SK-N-SH treated with all-trans-retinoic acid at 6 μM for 48 hours (cell line): ENCODE data around the gene PAPPA2.

Experiments used
- ATAC-seq: fragments of 200-7000 bp; cut with Tn5 transposase; 3 replicates; pipeline ENCODE4 v1.9.1; 2020; ENCODE audit warnings: mild to moderate bottlenecking, moderate library complexity
- ARNTL ChIP-seq: fragments of 450-650 bp; formaldehyde crosslinking; IDR thresholded peaks from 2 replicates; pipeline ENCODE4 v1.5.0; 2020; ENCODE audit warnings: low read depth, mild to moderate bottlenecking, moderate library complexity, borderline replicate concordance
- BACH2 ChIP-seq: fragments of 250-450 bp; sonication (Bioruptor Pico); IDR thresholded peaks from 2 replicates; pipeline ENCODE4 v1.9.0; 2021; ENCODE audit warnings: mild to moderate bottlenecking, borderline replicate concordance
- CSDC2 ChIP-seq: fragments of 250-450 bp; sonication (Bioruptor Pico); IDR thresholded peaks from 2 replicates; pipeline ENCODE4 v1.5.0; 2020; ENCODE audit warnings: mild to moderate bottlenecking, moderate library complexity
- ESRRG ChIP-seq: fragments of 250-450 bp; sonication (Bioruptor Pico); IDR thresholded peaks from 2 replicates; pipeline ENCODE4 v1.6.1; 2021; ENCODE audit warnings: mild to moderate bottlenecking
- GLIS3 ChIP-seq: fragments of 250-450 bp; sonication (Bioruptor Pico); IDR thresholded peaks from 2 replicates; pipeline ENCODE4 v1.5.0; 2020; ENCODE audit warnings: mild to moderate bottlenecking, moderate library complexity
- ISL1 ChIP-seq: fragments of 250-450 bp; sonication (Bioruptor Pico); IDR thresholded peaks from 2 replicates; pipeline ENCODE4 v2.1.2; 2022; ENCODE audit warnings: mild to moderate bottlenecking, moderate library complexity
- OSR1 ChIP-seq: fragments of 250-450 bp; sonication (Bioruptor Pico); IDR thresholded peaks from 2 replicates; pipeline ENCODE4 v1.8.0; 2022; ENCODE audit warnings: moderate library complexity, mild to moderate bottlenecking, inconsistent platforms
- PATZ1 ChIP-seq: fragments of 250-450 bp; sonication (Bioruptor Pico); IDR thresholded peaks from 2 replicates; pipeline ENCODE4 v1.8.0; 2020; ENCODE audit warnings: mild to moderate bottlenecking, moderate library complexity, borderline replicate concordance
- PPARA ChIP-seq: fragments of 250-450 bp; sonication (Bioruptor Pico); IDR thresholded peaks from 2 replicates; pipeline ENCODE4 v1.5.0; 2020; ENCODE audit warnings: mild to moderate bottlenecking, borderline replicate concordance
- RARB ChIP-seq: fragments of 250-450 bp; sonication (Bioruptor Pico); IDR thresholded peaks from 2 replicates; pipeline ENCODE4 v1.8.0; 2021; ENCODE audit warnings: mild to moderate bottlenecking, moderate library complexity
- SNAI2 ChIP-seq: fragments of 250-450 bp; sonication (Bioruptor Pico); IDR thresholded peaks from 2 replicates; pipeline ENCODE4 v1.5.0; 2020; ENCODE audit warnings: mild to moderate bottlenecking, moderate library complexity
- TCF4 ChIP-seq: fragments of 250-450 bp; sonication (Bioruptor Pico); IDR thresholded peaks from 2 replicates; pipeline ENCODE4 v1.8.0; 2021; ENCODE audit warnings: mild to moderate bottlenecking, moderate library complexity, borderline replicate concordance
- TOX ChIP-seq: fragments of 250-450 bp; sonication (Bioruptor Pico); IDR thresholded peaks from 2 replicates; pipeline ENCODE4 v1.8.0; 2021; ENCODE audit warnings: mild to moderate bottlenecking, moderate library complexity, borderline replicate concordance
- TSHZ2 ChIP-seq: fragments of 250-450 bp; sonication (Bioruptor Pico); IDR thresholded peaks from 2 replicates; pipeline ENCODE4 v1.5.0; 2020; ENCODE audit warnings: mild to moderate bottlenecking, moderate library complexity
- ZFP3 ChIP-seq: fragments of 250-450 bp; sonication (Bioruptor Pico); IDR thresholded peaks from 2 replicates; pipeline ENCODE4 v1.5.0; 2020; ENCODE audit warnings: mild to moderate bottlenecking, moderate library complexity
- ZFP30 ChIP-seq: fragments of 450-650 bp; formaldehyde crosslinking; IDR thresholded peaks from 2 replicates; pipeline ENCODE4 v1.5.0; 2022; ENCODE audit warnings: mild to moderate bottlenecking, moderate library complexity
- ZNF565 ChIP-seq: fragments of 450-650 bp; formaldehyde crosslinking; conservative IDR thresholded peaks from 2 replicates; pipeline ENCODE4 v1.5.0; 2020; ENCODE audit warnings: low read depth, mild to moderate bottlenecking, moderate library complexity
- ZNF70 ChIP-seq: fragments of 450-650 bp; formaldehyde crosslinking; IDR thresholded peaks from 2 replicates; pipeline ENCODE4 v1.5.0; 2020; ENCODE audit warnings: mild to moderate bottlenecking, moderate library complexity
- ZNF8 ChIP-seq: fragments of 450-650 bp; formaldehyde crosslinking; IDR thresholded peaks from 2 replicates; pipeline ENCODE4 v1.5.0; 2020; ENCODE audit warnings: mild to moderate bottlenecking, moderate library complexity
- TF ChIP-seq, protein P1 (sequence below): fragments of 250-450 bp; sonication (Bioruptor Pico); IDR thresholded peaks from 2 replicates; pipeline ENCODE4 v1.5.1; 2021; ENCODE audit warnings: mild to moderate bottlenecking, moderate library complexity

The PAPPA2 gene

GRCh38 chr1:176768532-176768931 lies 305.6 kb downstream of the PAPPA2 start:
- TF ChIP-seq TOX (CRISPR knock-in tag) (no peak), TCF4 (CRISPR knock-in tag) (peak; percentile 21; the same call in 1 of the 2 replicates)
- no peak for ATAC-seq

DNA sequence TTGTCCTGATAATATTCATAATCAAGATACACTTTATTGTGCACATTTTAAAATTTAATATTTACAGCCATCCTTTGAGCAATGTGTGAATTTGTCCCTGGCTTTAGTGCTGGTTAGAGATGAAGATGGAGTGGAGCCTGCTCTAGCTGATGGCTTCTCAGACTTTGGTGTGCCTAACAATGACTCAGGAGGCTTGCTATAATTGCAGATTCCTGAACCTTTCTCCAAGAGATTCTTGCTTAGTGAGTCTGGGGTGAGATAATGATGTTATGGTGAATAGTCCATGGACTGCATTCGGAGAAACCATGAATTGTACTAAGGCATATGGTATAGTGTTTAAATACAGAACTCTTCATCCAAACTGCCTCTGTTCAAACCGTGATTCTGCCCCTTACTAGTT lies 307.1 kb downstream of the PAPPA2 start:
- no peak for TF ChIP-seq ZNF8 (CRISPR knock-in tag)
- no peak for TF ChIP-seq CSDC2
- no peak for TF ChIP-seq ZNF565 (CRISPR knock-in tag)
- no peak for TF ChIP-seq ESRRG
- TF ChIP-seq ARNTL (CRISPR knock-in tag): no peak
- no peak for TF ChIP-seq TCF4 (CRISPR knock-in tag)
- no peak for TF ChIP-seq GLIS3 (CRISPR knock-in tag)
- no peak for TF ChIP-seq PATZ1 (CRISPR knock-in tag)
- TF ChIP-seq ZFP30 (CRISPR knock-in tag): no peak
- TF ChIP-seq OSR1 (CRISPR knock-in tag): no peak
- no peak for ATAC-seq

DNA sequence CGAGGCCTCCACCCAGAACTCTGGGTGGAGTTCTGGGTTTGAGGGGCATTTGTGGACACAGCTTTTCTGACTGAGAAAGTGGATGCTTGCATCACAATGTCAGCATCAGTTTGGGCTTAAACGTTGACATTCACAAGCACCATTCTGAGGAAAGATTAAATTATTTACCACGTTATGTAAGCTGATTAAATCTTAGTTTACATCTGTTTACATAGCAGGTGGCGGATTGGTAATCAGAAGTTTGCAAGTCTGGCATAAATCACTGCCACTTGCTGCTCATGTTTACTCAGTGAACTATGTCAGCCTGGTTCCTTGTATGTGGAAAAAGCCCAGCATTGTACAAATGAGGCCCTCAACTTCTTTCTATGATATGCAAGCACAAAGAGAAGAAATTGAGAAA lies 310.1 kb downstream of the PAPPA2 start:
- no peak for ATAC-seq
- TF ChIP-seq RARB (CRISPR knock-in tag): no peak
- 0 out of 2 replicates have a peak, but pooled peaks have one; percentile 38 for TF ChIP-seq SNAI2
- TF ChIP-seq TCF4 (CRISPR knock-in tag): peak; percentile 81; the same call in 1 of the 2 replicates
- peak; percentile 76 for TF ChIP-seq TSHZ2 (CRISPR knock-in tag)
- TF ChIP-seq GLIS3 (CRISPR knock-in tag): no peak
- 0 out of 2 replicates have a peak, but pooled peaks have one; percentile 36 for TF ChIP-seq ESRRG

- TF ChIP-seq PPARA (no peak), ZFP3 (CRISPR knock-in tag) (no peak), ZFP30 (CRISPR knock-in tag) (no peak), ARNTL (CRISPR knock-in tag) (no peak), ZNF565 (CRISPR knock-in tag) (no peak), ZNF8 (CRISPR knock-in tag) (no peak)
- no peak for ATAC-seq
These were observed 311.2 kb downstream of the PAPPA2 start for GRCh38 chr1:176774224-176774623.

DNA sequence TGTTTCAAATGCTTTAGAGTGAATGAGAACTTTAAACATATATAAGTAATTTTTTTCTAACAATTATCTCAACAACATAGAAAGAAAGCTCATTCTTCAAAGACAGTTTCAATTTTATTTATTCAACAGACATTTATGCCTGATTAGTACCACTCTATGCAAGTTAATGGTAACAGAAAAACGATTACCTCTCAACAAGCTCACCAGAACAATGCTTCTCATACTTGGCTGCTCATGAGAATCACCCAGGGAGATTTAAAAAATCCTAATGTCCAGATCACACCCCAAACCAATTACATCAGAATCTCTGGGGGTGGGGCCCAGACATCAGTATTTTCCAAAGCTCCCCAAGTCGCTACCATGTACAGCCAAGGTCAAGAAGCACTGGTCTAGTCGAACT lies 312.4 kb downstream of the PAPPA2 start:
- TF ChIP-seq ZNF8 (CRISPR knock-in tag) (no peak), PPARA (no peak), ESRRG (no peak), OSR1 (CRISPR knock-in tag) (no peak), BACH2 (CRISPR knock-in tag) (no peak), SNAI2 (no peak)
- no peak for ATAC-seq

GRCh38 chr1:176775996-176776395 lies 313.0 kb downstream of the PAPPA2 start:
- ATAC-seq: no peak
- TF ChIP-seq ZNF8 (CRISPR knock-in tag) (peak; percentile 63), BACH2 (CRISPR knock-in tag) (0 out of 2 replicates have a peak, but pooled peaks have one; percentile 9), ZNF565 (CRISPR knock-in tag) (no peak), SNAI2 (no peak), ZNF70 (CRISPR knock-in tag) (peak; percentile 23; the same call in 1 of the 2 replicates), TSHZ2 (CRISPR knock-in tag) (peak; percentile 81; the same call in 1 of the 2 replicates), ISL1 (CRISPR knock-in tag) (peak; percentile 38; the same call in 1 of the 2 replicates), PPARA (no peak), PATZ1 (CRISPR knock-in tag) (no peak)
- TF ChIP-seq, protein P1, sequence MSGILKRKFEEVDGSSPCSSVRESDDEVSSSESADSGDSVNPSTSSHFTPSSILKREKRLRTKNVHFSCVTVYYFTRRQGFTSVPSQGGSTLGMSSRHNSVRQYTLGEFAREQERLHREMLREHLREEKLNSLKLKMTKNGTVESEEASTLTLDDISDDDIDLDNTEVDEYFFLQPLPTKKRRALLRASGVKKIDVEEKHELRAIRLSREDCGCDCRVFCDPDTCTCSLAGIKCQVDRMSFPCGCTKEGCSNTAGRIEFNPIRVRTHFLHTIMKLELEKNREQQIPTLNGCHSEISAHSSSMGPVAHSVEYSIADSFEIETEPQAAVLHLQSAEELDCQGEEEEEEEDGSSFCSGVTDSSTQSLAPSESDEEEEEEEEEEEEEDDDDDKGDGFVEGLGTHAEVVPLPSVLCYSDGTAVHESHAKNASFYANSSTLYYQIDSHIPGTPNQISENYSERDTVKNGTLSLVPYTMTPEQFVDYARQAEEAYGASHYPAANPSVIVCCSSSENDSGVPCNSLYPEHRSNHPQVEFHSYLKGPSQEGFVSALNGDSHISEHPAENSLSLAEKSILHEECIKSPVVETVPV: no peak
